GM10847 (cell line): ENCODE results near the gene ADSL.

Experiments
- POLR2A ChIP-seq: IDR thresholded peaks from 2 replicates; pipeline ENCODE4 v1.6.1; 2011; ENCODE audit not compliant: insufficient read length; ENCODE audit errors: extremely low read depth

Gene ADSL

GRCh38 chr22:40323681-40324171 lies 22.6 kb upstream of the ADSL start:
- TF ChIP-seq POLR2A, result no peak

DNA sequence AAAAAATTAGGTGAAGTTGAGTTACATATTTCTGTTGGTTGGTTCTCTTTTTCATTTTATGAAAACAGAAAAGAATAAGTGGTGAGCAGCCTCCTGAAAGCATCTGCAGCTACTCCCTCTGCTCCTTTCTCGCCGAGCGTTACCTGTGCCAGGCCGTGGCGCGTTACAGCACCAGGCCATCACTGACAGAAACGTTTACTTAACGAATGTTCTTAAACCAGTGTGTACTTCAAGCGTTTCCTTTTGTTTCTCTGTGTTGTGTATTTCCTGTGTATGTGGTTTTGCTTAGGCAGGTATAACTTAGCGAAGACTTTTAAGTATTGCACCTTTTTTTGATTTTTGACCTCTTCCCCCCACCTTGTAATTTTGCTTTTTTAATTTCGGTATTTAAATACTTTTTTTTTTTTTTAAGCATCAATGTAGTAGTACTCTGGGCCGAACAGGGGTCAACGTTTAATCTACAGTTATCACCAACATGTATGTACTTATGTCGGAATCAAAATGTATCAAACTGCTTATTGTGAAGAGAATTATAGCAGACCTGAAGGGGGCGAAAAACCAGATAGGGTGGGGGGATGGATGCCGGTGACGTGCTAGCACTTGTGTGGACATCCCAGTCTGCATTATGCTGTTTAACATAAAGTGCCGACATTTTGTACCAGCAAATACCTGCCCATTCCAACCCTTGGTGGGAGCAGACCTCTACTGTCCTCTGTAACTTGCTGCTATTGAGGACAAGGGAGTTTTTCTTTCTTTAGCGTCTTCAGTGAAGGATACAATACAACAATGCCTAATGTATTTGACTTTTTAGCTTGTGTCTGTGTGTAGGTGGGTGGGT lies 21.6 kb upstream of the ADSL start:
- TF ChIP-seq POLR2A, result no peak

DNA sequence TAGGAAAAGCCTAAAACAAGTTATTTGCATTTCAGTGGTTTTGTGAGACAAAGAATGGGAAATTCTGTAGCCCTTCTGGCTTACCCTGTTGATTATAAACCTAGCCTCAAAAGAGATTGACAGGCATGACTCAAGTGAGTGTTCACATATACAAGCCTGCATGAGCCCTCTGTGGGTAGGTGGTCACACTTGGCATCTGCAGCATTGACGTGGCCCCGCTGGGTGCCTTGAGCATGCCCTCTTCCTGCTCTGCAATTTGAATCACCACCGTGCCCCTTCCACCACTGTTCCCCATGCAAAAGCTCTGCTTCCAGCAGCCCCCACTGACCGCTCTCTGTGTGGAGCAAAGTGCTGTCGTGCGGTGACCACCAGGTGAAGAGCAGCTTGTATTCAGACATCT lies 21.0 kb upstream of the ADSL start:
- TF ChIP-seq POLR2A, result no peak

GRCh38 chr22:40326905-40327735 lies 19.2 kb upstream of the ADSL start:
- TF ChIP-seq POLR2A, result no peak

- TF ChIP-seq POLR2A, result no peak
These were observed 17.5 kb upstream of the ADSL start for GRCh38 chr22:40328546-40329456.

DNA sequence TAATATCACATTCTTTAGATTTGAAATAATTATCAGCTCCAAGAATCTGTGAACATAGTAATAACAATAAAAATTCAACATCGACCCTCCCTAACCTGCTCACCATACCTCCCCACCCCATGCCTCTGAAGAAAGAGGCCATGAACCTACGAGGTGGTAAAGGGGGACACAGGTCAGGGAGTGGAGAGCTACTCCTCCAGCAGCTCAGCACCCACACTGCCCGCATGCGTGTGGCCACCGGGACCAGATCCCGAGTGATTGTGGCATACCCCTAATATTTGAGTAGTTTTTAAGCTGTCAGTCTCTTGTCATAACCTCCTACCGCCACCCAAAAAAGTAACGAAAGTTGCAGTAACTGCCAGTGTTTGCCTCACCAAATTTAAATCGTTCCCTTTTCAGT lies 16.8 kb upstream of the ADSL start:
- TF ChIP-seq POLR2A, result no peak

DNA sequence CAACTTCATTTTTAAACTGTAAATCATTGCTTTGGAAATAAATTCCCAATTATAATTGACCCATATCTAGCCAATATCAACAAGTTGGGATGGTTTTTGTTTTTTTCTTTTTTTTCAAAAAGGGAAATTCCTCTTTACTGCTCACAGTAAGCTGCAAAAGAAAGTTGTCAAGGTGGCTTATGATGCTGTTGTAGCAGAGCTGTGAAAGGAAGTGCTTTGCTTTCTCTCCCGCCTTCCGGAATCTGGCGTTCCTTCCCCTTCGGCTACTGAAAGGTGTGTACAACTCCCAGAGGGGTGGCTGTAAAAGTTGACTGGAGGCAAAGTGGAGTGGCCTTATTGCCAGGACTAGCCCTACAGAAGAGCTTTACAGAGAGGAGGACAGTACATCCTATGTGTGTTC lies 16.2 kb upstream of the ADSL start:
- TF ChIP-seq POLR2A, result no peak

DNA sequence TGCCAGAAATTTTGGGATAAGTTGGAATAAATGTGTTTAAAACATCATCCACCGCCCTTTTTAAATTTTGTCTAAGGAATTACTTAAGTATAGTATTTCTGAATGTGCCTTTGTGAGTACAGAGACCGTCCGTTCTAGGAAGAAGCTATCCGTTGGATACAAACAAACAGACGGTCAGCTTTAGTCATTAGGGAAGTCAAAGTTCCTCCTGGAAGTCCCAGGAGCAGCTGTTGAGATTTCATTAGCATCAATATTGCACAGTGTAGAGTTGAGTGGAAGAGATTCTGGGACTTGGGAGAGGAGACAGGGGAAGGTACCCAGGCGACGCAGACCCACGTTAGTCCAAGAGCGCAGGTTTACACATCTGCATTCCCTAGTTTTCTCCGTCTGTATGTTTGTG lies 15.7 kb upstream of the ADSL start:
- no peak for TF ChIP-seq POLR2A

DNA sequence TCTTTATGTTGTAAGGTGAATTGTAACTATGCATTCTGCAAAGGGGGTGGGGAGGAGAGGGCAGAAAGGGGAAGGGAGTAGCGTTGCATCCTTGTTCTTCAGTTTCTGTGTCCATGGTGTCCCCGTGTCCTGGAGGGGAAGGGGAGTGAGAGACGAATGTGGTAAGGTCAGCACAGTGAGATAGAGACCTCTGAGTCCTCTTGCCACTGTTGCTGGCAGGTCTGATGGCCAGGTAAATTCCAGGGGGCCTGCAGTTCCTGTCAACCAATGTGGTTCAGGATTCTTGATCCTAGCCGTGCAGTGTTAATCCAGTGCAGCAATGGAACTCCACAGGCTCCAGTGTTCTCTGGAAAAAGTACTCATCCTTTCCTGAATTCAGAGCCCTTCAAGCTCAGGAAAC lies 14.6 kb upstream of the ADSL start:
- TF ChIP-seq POLR2A, result no peak

DNA sequence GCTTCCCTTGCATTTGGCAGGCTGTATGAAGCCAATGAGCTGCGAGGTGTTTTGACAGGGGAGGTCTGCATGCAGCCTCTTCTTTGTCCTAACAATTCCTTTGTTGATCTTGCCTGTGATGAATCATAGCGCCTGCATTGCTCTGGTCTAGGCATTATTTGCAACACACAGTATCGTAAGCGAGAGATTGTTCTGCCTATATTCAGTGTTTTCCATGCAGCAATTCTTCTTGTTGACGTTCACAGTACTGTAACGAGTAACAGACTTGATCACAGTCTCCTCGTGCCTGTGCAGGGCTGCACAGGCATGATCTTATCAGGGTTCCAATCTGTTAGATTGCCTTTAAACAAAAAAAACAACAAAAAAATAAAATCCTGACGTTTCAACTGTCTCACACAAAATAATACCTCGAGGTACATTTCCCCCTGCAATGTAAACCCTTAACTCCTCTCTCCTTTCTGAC lies 13.9 kb upstream of the ADSL start:
- TF ChIP-seq POLR2A, result no peak

DNA sequence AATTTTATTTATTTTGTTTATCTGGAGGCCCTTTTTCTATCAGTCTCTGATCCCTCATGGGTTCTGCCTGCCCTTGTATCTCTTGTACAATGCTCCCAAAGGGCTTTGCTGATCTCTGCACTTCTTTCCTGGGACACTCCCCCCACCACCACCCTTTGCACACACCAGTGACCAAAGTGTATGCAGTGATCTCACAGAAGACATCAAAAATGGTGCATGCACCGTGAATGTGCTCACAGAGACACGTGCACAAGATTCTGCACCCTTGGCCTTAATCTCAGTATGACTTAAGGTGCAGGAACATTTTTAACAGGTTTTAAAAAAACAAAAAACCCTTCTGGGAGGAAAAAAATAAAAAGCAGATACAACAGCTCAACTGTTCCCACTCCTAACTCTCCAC lies 12.2 kb upstream of the ADSL start:
- no peak for TF ChIP-seq POLR2A

DNA sequence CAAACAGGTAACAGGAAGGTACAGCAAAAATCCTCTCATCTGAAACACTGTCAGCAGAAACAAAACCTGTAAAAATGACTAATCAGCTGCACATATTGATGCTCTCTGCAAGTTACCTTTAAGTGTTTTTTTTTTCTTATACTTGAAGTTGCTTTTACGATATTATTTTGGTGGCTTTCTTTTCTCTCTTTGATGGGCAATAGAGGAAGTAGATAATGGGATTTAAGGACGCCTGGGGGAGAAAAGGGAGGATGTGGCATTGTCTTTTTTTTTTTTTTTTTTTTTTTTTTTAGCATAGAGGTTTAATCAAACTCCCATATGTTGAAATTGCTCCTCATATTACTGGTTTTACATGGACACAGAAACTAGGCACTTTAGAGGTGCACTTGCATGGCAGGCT lies 11.4 kb upstream of the ADSL start:
- TF ChIP-seq POLR2A, result no peak

DNA sequence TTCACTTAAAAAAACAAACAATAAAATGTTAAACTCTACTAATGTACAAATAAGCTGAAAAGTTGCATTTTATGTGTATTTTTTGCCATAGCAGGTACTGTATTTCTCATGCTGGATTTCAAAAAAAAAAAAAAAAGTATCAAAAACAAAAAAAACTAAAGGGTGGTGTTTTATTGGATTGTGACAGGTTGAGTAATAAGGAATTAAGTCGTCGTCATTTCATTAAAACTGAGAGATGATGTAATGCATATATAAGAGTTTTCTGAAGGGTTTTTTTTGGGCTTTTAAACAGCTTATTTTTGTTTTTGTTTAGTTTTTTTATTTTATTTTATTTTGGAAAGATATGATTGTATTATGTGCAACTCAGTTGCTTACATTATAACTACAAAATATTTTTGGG lies 10.9 kb upstream of the ADSL start:
- TF ChIP-seq POLR2A, result no peak

- TF ChIP-seq POLR2A, result no peak
These were observed 6.3 kb upstream of the ADSL start for GRCh38 chr22:40340044-40340443.

GRCh38 chr22:40341604-40342003 lies 4.7 kb upstream of the ADSL start:
- no peak for TF ChIP-seq POLR2A
